DND-41 (cell line): ENCODE data around the gene PCDHGB7.

Experiments used
- ATAC-seq: fragments of 200-7000 bp; cut with Tn5 transposase; 3 replicates; pipeline ENCODE4 v1.9.1; 2021; ENCODE audit warnings: low read depth; ENCODE audit not compliant: insufficient read depth
- DNase-seq: peaks from one replicate; pipeline ENCODE4 v3.0.0-alpha.2; 2020
- H2AFZ ChIP-seq: 2 replicates; pipeline ENCODE4 v1.6.0; 2012; ENCODE audit warnings: low read depth, low read length
- H3K27ac ChIP-seq: 2 replicates; pipeline ENCODE4 v1.5.1; 2012; ENCODE audit warnings: low read length, inconsistent platforms
- H3K27me3 ChIP-seq: fragments of 200-600 bp; sonication (generic); 2 replicates; pipeline ENCODE4 v1.6.0; 2012; ENCODE audit warnings: low read length, mild to moderate bottlenecking, inconsistent platforms; ENCODE audit not compliant: insufficient read depth, poor library complexity
- H3K36me3 ChIP-seq: 2 replicates; pipeline ENCODE4 v1.5.1; 2012; ENCODE audit warnings: low read length, inconsistent platforms; ENCODE audit not compliant: insufficient read depth
- H3K4me1 ChIP-seq: 2 replicates; pipeline ENCODE4 v1.5.1; 2012; ENCODE audit warnings: mild to moderate bottlenecking, low read length; ENCODE audit not compliant: insufficient read depth
- H3K4me2 ChIP-seq: 2 replicates; pipeline ENCODE4 v1.6.0; 2012; ENCODE audit warnings: mild to moderate bottlenecking, moderate library complexity, low read length, inconsistent platforms; ENCODE audit not compliant: insufficient read depth
- H3K4me3 ChIP-seq, 2 experiments: fragments of 200-600 bp in 1 of 2; shearing (Covaris generic) in 1 of 2; 2 replicates each; pipeline ENCODE4 v1.5.1; 2012 to 2016; ENCODE audit warnings: inconsistent platforms in 2 of 2, low read length in 2 of 2, mild to moderate bottlenecking in 2 of 2, low read depth in 1 of 2, moderate library complexity in 1 of 2
- H3K79me2 ChIP-seq: 2 replicates; pipeline ENCODE4 v1.6.0; 2012; ENCODE audit warnings: low read length, inconsistent platforms; ENCODE audit not compliant: insufficient read depth
- H3K9ac ChIP-seq: 2 replicates; pipeline ENCODE4 v1.6.0; 2012; ENCODE audit warnings: low read depth, mild to moderate bottlenecking, inconsistent platforms, low read length, moderate library complexity
- H3K9me3 ChIP-seq: 2 replicates; pipeline ENCODE4 v1.5.1; 2012; ENCODE audit warnings: low read length, moderate library complexity, mild to moderate bottlenecking, inconsistent platforms; ENCODE audit not compliant: insufficient read depth, severe bottlenecking
- H4K20me1 ChIP-seq: 2 replicates; pipeline ENCODE4 v1.6.0; 2012; ENCODE audit warnings: low read length; ENCODE audit not compliant: insufficient read depth
- CTCF ChIP-seq: IDR thresholded peaks from 2 replicates; pipeline ENCODE4 v1.5.1; 2012; ENCODE audit warnings: borderline replicate concordance, low read length, moderate library complexity, mild to moderate bottlenecking; ENCODE audit not compliant: poor library complexity, severe bottlenecking; ENCODE audit errors: extremely low read depth
- EZH2 ChIP-seq: IDR thresholded peaks from 3 replicates; pipeline ENCODE4 v1.6.1; 2012; ENCODE audit warnings: borderline replicate concordance, low read depth, mild to moderate bottlenecking, moderate library complexity, low read length, inconsistent platforms; ENCODE audit not compliant: severe bottlenecking

PCDHGB7 gene

GRCh38 chr5:141388661-141389060 lies 28.8 kb upstream of the PCDHGB7 start:
- no peak for ATAC-seq

GRCh38 chr5:141389153-141390042 lies 28.1 kb upstream of the PCDHGB7 start:
- H3K4me2 ChIP-seq: no peak overlapping the region
- ATAC-seq (no peak), DNase-seq (no peak)
- H3K4me1 ChIP-seq: no peaks in the 10 kb centered on the region
- H4K20me1 ChIP-seq: no peaks in the 10 kb centered on the region
- H3K36me3 ChIP-seq: no peaks in the 10 kb centered on the region
- H3K27me3 ChIP-seq: no peaks in the 10 kb centered on the region
- TF ChIP-seq EZH2 (no peak), CTCF (no peak)
- no peak overlapping the region for H3K27ac ChIP-seq
- H2AFZ ChIP-seq: no peak overlapping the region
- H3K9me3 ChIP-seq: no peaks in the 10 kb centered on the region
- no peak overlapping the region for H3K9ac ChIP-seq
- no peaks in the 10 kb centered on the region for H3K79me2 ChIP-seq
- H3K4me3 ChIP-seq: no peak overlapping the region

More at GRCh38 chr5:141388661-141389060, 28.8 kb upstream of the PCDHGB7 start:
- no peak for TF ChIP-seq EZH2
- TF ChIP-seq CTCF: no peak
- Histone ChIP-seq H3K9ac (no peak overlapping the region), H3K9me3 (no peaks in the 10 kb centered on the region), H3K27ac (no peak overlapping the region), H3K4me1 (no peaks in the 10 kb centered on the region), H3K4me2 (no peak overlapping the region), H3K79me2 (no peaks in the 10 kb centered on the region), H3K27me3 (no peaks in the 10 kb centered on the region), H3K36me3 (no peaks in the 10 kb centered on the region), H4K20me1 (no peaks in the 10 kb centered on the region), H2AFZ (no peak overlapping the region), H3K4me3 (no peak overlapping the region)
- no peak for DNase-seq

GRCh38 chr5:141392429-141393198 lies 24.9 kb upstream of the PCDHGB7 start, which contains the start of gene PCDHGA8:
PCDHGA8 (plus strand) TSS chr5:141392633; CDS start chr5:141392814, 181 bp downstream.
- H3K4me1 ChIP-seq: no peaks in the 10 kb centered on the region
- H3K27me3 ChIP-seq: no peaks in the 10 kb centered on the region
- no peaks in the 10 kb centered on the region for H4K20me1 ChIP-seq
- H3K9me3 ChIP-seq: no peaks in the 10 kb centered on the region
- no peak for DNase-seq
- H3K4me2 ChIP-seq: no peak within 1 kb of the TSS
- no peak within 1 kb of the TSS for H3K27ac ChIP-seq
- H3K9ac ChIP-seq: no peak within 1 kb of the TSS
- H2AFZ ChIP-seq: no peak within 1 kb of the TSS
- no peak for TF ChIP-seq EZH2
- no peak for TF ChIP-seq CTCF
- H3K79me2 ChIP-seq: no peaks in the 10 kb centered on the region
- no peak for ATAC-seq
- no peaks in the 10 kb centered on the region for H3K36me3 ChIP-seq
- no peak within 1 kb of the TSS for H3K4me3 ChIP-seq
